ENCODE data around the gene CYTH1.
A peak's percentile ranks its signal among the peaks of the same experiment; 100 is the strongest.
"Not testable (repeated sequence)": the region's sequence is repeated elsewhere in the genome, so short reads cannot be mapped to it uniquely, and the experiment has no call there.

CYTH1 gene

GRCh38 chr17:78785663-78786057 lies 3.6 kb upstream of the CYTH1 start:
- no peak for DNase-seq

GRCh38 chr17:78785011-78785662 lies 3.1 kb upstream of the CYTH1 start:
- peak in 1 of 2 donors; percentile 47 for DNase-seq

- no peak for DNase-seq
Measured at GRCh38 chr17:78784352-78784751, 2.3 kb upstream of the CYTH1 start.

GRCh38 chr17:78783711-78784324 lies 1.7 kb upstream of the CYTH1 start:
- DNase-seq: no peak

- DNase-seq: peak; percentile 47 to 58
Measured at GRCh38 chr17:78781104-78781892, 775 bp downstream of the CYTH1 start.

- DNase-seq: peak in 1 of 2 donors; percentile 54
Measured at GRCh38 chr17:78780335-78780734, 1.7 kb downstream of the CYTH1 start.

GRCh38 chr17:78779850-78780249 lies 2.2 kb downstream of the CYTH1 start:
- DNase-seq: peak; percentile 84 to 89

- not testable (repeated sequence) for DNase-seq
Measured at GRCh38 chr17:78779286-78779651, 2.8 kb downstream of the CYTH1 start.

- peak in 1 of 2 donors; percentile 74 for DNase-seq
Measured at GRCh38 chr17:78777881-78778280, 4.2 kb downstream of the CYTH1 start.

- peak; percentile 72 to 78 for DNase-seq
Measured at GRCh38 chr17:78774956-78775571, 7.0 kb downstream of the CYTH1 start.

GRCh38 chr17:78774453-78774852 lies 7.6 kb downstream of the CYTH1 start:
- DNase-seq: peak in 1 of 2 donors; percentile 49

- DNase-seq: peak in 1 of 2 donors; percentile 80
Measured at GRCh38 chr17:78771758-78772382, 10.2 kb downstream of the CYTH1 start.

GRCh38 chr17:78769196-78769773 lies 12.8 kb downstream of the CYTH1 start:
- DNase-seq: peak in 1 of 2 donors; percentile 51

GRCh38 chr17:78767806-78768205 lies 14.3 kb downstream of the CYTH1 start:
- no peak for DNase-seq

GRCh38 chr17:78766743-78767294 lies 15.3 kb downstream of the CYTH1 start:
- DNase-seq: no peak

GRCh38 chr17:78766225-78766624 lies 15.8 kb downstream of the CYTH1 start:
- DNase-seq: no peak

- DNase-seq: no peak
Measured at GRCh38 chr17:78765821-78766220, 16.3 kb downstream of the CYTH1 start.

- DNase-seq: no peak
Measured at GRCh38 chr17:78764871-78765270, 17.2 kb downstream of the CYTH1 start.

- DNase-seq: no peak
Measured at GRCh38 chr17:78763561-78763960, 18.5 kb downstream of the CYTH1 start.

GRCh38 chr17:78761789-78762406 lies 20.2 kb downstream of the CYTH1 start:
- DNase-seq: peak in 1 of 2 donors; percentile 51

- DNase-seq: no peak
Measured at GRCh38 chr17:78759969-78760352, 22.1 kb downstream of the CYTH1 start.
